Measurements from ENCODE around the gene PDE6G. TPM values are rescaled to one million over a fixed set of nuclear protein-coding genes. Genes with fewer than 3 reads are reported as not detected.
A peak's percentile ranks its signal among the peaks of the same experiment; 100 is the strongest.

Gene PDE6G
- total and polyA plus RNA-seq, 2 of the 4 experiments (the other 2 are of a cell fraction): 2.7 TPM; not detected in 1

- Histone ChIP-seq H4K20me1 (ENCODE audit: insufficient read depth, low read length) (peaks cover 4% of the 10 kb centered on the region; the same call in 1 of the 2 replicates), H2AK5ac (ENCODE audit: low read depth, low read length) (peak overlapping the region; percentile 98), H4K5ac (ENCODE audit: low read depth, low read length) (peak overlapping the region; percentile 66), H3K9ac (ENCODE audit: low read depth, low read length) (peak overlapping the region; percentile 84), H3K36me3 (ENCODE audit: control insufficient read depth, insufficient read depth, low read length) (peaks cover 25% of the 10 kb centered on the region), H3K18ac (ENCODE audit: low read depth, low read length) (no peak overlapping the region; the same call in 1 of the 2 replicates), H3K4me2 (ENCODE audit: low read depth, low read length) (peak overlapping the region; percentile 90), H3K4me1 (ENCODE audit: control insufficient read depth, insufficient read depth, low read length) (peaks cover 10% of the 10 kb centered on the region), H3K14ac (replicated peaks; ENCODE audit: low read depth, low read length) (peak overlapping the region; percentile 91), H3K9me3 (ENCODE audit: control insufficient read depth, insufficient read depth, low read length) (no peaks in the 10 kb centered on the region), H4K91ac (ENCODE audit: insufficient read depth, low read depth, low read length) (peak overlapping the region; percentile 89), H3K79me1 (ENCODE audit: low read depth in 1 of 2, low read length in 2 of 2) (peaks cover 29 to 49% of the 10 kb centered on the region in 2 experiments), H3K9me1 (ENCODE audit: insufficient read depth, low read length) (peaks cover 17% of the 10 kb centered on the region), H3K4me3 (ENCODE audit: insufficient read depth, low read depth, low read length) (peak overlapping the region; percentile 75), H2BK20ac (ENCODE audit: low read depth, low read length) (no peak overlapping the region), H3K23ac (ENCODE audit: low read depth, low read length) (peak overlapping the region; percentile 87), H2BK5ac (ENCODE audit: low read depth, low read length, poor library complexity, severe bottlenecking) (peak overlapping the region; percentile 43), H2AFZ (replicated peaks; ENCODE audit: low read length, poor library complexity) (peak overlapping the region; percentile 96), H3K4ac (ENCODE audit: low read depth, low read length) (peak overlapping the region; percentile 91), H3K56ac (ENCODE audit: extremely low read depth, insufficient read depth, low read length) (peak overlapping the region; percentile 61), H2AK9ac (replicated peaks; ENCODE audit: low read depth, low read length, poor library complexity) (peak overlapping the region; percentile 98), H4K8ac (ENCODE audit: low read depth in 2 of 2, low read length in 2 of 2) (peak overlapping the region; percentile 96 to 100), H3K27ac (ENCODE audit: insufficient read depth, low read length) (peak overlapping the region; percentile 79), H2BK120ac (ENCODE audit: low read depth, low read length) (no peak overlapping the region; the same call in 1 of the 2 replicates), H3K27me3 (ENCODE audit: control insufficient read depth, insufficient read depth, low read length) (no peaks in the 10 kb centered on the region), H2BK15ac (ENCODE audit: low read depth, low read length) (no peak overlapping the region)
- DNase-seq (peak; percentile 9), ATAC-seq (ENCODE audit: low read depth) (no peak; the same call in 1 of the 2 replicates)
- ChIA-PET CTCF (no interaction called here), POLR2A (ENCODE audit: unreplicated experiment) (no interaction called here)
- no TSS peak for BruUV-seq (replicated peaks)
- 0% methylated on average over 5 of the region's 16 CpGs; no CpG with 5 or more reads in 1 of the 2 experiments for WGBS, 2 experiments (ENCODE audit: extremely low coverage in 2 of 2, insufficient read length in 1 of 2)
- intact Hi-C loops (cut with micrococcal nuclease): loop anchor here (1.0 kb wide), 1 partner anchor 29 kb away; the partner anchor contains the start of genes NPLOC4 and TSPAN10
- TF ChIP-seq MXI1 (IDR thresholded peaks at IDR 0.05; ENCODE audit: borderline replicate concordance, low read depth, low read length) (no peak; the same call in 1 of the 2 replicates), FOS (IDR thresholded peaks at IDR 0.05; ENCODE audit: low read depth, low read length) (no peak), CTCF (conservative IDR thresholded peaks at IDR 0.05; ENCODE audit: low read depth, low read length) (no peak)
- TF ChIP-seq, protein P1, sequence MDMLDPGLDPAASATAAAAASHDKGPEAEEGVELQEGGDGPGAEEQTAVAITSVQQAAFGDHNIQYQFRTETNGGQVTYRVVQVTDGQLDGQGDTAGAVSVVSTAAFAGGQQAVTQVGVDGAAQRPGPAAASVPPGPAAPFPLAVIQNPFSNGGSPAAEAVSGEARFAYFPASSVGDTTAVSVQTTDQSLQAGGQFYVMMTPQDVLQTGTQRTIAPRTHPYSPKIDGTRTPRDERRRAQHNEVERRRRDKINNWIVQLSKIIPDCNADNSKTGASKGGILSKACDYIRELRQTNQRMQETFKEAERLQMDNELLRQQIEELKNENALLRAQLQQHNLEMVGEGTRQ (IDR thresholded peaks at IDR 0.05; ENCODE audit: low read depth, low read length): no peak
- TF ChIP-seq, protein P2, sequence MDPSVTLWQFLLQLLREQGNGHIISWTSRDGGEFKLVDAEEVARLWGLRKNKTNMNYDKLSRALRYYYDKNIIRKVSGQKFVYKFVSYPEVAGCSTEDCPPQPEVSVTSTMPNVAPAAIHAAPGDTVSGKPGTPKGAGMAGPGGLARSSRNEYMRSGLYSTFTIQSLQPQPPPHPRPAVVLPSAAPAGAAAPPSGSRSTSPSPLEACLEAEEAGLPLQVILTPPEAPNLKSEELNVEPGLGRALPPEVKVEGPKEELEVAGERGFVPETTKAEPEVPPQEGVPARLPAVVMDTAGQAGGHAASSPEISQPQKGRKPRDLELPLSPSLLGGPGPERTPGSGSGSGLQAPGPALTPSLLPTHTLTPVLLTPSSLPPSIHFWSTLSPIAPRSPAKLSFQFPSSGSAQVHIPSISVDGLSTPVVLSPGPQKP (IDR thresholded peaks at IDR 0.05; ENCODE audit: borderline replicate concordance, low read depth, low read length): no peak
- in situ Hi-C loops (cut with MboI; ENCODE audit: low sequenced_read_pairs): no loop called here
- dilution Hi-C loops (cut with HindIII; ENCODE audit: low sequenced_read_pairs, unreplicated experiment): no loop called here
Observed at GRCh38 chr17:81666092-81666341, 9.7 kb upstream of the PDE6G start.
